ENCODE measurements around the gene DDX25. TPM values are rescaled to one million over a fixed set of nuclear protein-coding genes. Genes with fewer than 3 reads are reported as not detected.

The DDX25 gene
- total and polyA plus RNA-seq, 2 of the 13 experiments (the other 11 are each of a cell fraction or from before 2014, with no cell fraction given): 0.17 to 0.29 TPM

GRCh38 chr11:125960771-125961170 is 56.5 kb downstream of the DDX25 start:
- Histone ChIP-seq H3K9ac (ENCODE audit: insufficient read depth, low read depth, low read length) (no peak overlapping the region), H3K4me2 (ENCODE audit: low read depth, low read length) (no peak overlapping the region), H3K27me3 (ENCODE audit: control insufficient read depth in 1 of 2, insufficient read depth in 2 of 2, low read length in 2 of 2) (no peaks in the 10 kb centered on the region), H3K27ac (ENCODE audit: extremely low read length, insufficient read depth, low read length) (no peak overlapping the region), H3K4me3 (replicated peaks in 1 of 3; ENCODE audit: insufficient read depth in 1 of 3, low read depth in 2 of 3, low read length in 3 of 3) (no peak overlapping the region), H2AFZ (ENCODE audit: low read length) (no peak overlapping the region), H3K9me3 (ENCODE audit: low read length) (no peaks in the 10 kb centered on the region), H3K79me2 (ENCODE audit: insufficient read depth, low read length) (no peaks in the 10 kb centered on the region), H3K36me3 (replicated peaks in 1 of 2; ENCODE audit: control insufficient read depth in 1 of 2, insufficient read depth in 2 of 2, low read length in 2 of 2) (peaks cover 0 to 32% of the 10 kb centered on the region in 2 experiments; a peak in 3 of 5 replicates), H4K20me1 (ENCODE audit: insufficient read depth, low read length) (no peaks in the 10 kb centered on the region), H3K4me1 (ENCODE audit: insufficient read depth, low read length) (no peaks in the 10 kb centered on the region)
- FAIRE-seq (no peak), ATAC-seq (no peak), DNase-seq (ENCODE audit: low spot score) (no peak)
- intact Hi-C loops (cut with micrococcal nuclease; ENCODE audit: unreplicated experiment) (no loop called here), in situ Hi-C loops (cut with HindIII; ENCODE audit: extremely low pct_ligation_motif_present, low pct_unique_long_range_greater_than_20kb) (no loop called here)
- WGBS (ENCODE audit: low lambda C conversion rate): 94% methylated on average over 6 of the region's 6 CpGs
- TF ChIP-seq ZFP41 (CRISPR knock-in tag; IDR thresholded peaks at IDR 0.05; ENCODE audit: borderline replicate concordance): no peak
- no peak for TF ChIP-seq ZNF30 (CRISPR knock-in tag; IDR thresholded peaks at IDR 0.05)
- TF ChIP-seq POLR2G (IDR thresholded peaks at IDR 0.05; ENCODE audit: low read depth, low read length): no peak
- no peak for TF ChIP-seq ZKSCAN1 (IDR thresholded peaks at IDR 0.05; ENCODE audit: low read length)
- TF ChIP-seq, protein P1, sequence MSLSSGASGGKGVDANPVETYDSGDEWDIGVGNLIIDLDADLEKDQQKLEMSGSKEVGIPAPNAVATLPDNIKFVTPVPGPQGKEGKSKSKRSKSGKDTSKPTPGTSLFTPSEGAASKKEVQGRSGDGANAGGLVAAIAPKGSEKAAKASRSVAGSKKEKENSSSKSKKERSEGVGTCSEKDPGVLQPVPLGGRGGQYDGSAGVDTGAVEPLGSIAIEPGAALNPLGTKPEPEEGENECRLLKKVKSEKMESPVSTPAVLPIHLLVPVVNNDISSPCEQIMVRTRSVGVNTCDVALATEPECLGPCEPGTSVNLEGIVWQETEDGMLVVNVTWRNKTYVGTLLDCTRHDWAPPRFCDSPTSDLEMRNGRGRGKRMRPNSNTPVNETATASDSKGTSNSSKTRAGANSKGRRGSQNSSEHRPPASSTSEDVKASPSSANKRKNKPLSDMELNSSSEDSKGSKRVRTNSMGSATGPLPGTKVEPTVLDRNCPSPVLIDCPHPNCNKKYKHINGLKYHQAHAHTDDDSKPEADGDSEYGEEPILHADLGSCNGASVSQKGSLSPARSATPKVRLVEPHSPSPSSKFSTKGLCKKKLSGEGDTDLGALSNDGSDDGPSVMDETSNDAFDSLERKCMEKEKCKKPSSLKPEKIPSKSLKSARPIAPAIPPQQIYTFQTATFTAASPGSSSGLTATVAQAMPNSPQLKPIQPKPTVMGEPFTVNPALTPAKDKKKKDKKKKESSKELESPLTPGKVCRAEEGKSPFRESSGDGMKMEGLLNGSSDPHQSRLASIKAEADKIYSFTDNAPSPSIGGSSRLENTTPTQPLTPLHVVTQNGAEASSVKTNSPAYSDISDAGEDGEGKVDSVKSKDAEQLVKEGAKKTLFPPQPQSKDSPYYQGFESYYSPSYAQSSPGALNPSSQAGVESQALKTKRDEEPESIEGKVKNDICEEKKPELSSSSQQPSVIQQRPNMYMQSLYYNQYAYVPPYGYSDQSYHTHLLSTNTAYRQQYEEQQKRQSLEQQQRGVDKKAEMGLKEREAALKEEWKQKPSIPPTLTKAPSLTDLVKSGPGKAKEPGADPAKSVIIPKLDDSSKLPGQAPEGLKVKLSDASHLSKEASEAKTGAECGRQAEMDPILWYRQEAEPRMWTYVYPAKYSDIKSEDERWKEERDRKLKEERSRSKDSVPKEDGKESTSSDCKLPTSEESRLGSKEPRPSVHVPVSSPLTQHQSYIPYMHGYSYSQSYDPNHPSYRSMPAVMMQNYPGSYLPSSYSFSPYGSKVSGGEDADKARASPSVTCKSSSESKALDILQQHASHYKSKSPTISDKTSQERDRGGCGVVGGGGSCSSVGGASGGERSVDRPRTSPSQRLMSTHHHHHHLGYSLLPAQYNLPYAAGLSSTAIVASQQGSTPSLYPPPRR (CRISPR knock-in tag; IDR thresholded peaks at IDR 0.05; ENCODE audit: borderline replicate concordance): no peak
- no peak for TF ChIP-seq PITX1 (CRISPR knock-in tag; IDR thresholded peaks at IDR 0.05)
- TF ChIP-seq CBFB (CRISPR knock-in tag; IDR thresholded peaks at IDR 0.05): no peak
- no peak for TF ChIP-seq TBL1XR1 (IDR thresholded peaks at IDR 0.05; ENCODE audit: borderline replicate concordance, low read length, partially characterized antibody)
- TF ChIP-seq SOX5 (CRISPR knock-in tag; IDR thresholded peaks at IDR 0.05; ENCODE audit: borderline replicate concordance): no peak
- no peak for TF ChIP-seq NKX3-1 (CRISPR knock-in tag; IDR thresholded peaks at IDR 0.05)
- TF ChIP-seq ZNF333 (CRISPR knock-in tag; IDR thresholded peaks at IDR 0.05; ENCODE audit: borderline replicate concordance): no peak
- no peak for TF ChIP-seq ZNF329 (CRISPR knock-in tag; IDR thresholded peaks at IDR 0.05; ENCODE audit: low read depth)
- TF ChIP-seq ZNF614 (CRISPR knock-in tag; IDR thresholded peaks at IDR 0.05; ENCODE audit: borderline replicate concordance): no peak
- no peak for TF ChIP-seq RBFOX2 (IDR thresholded peaks at IDR 0.05; ENCODE audit: low read depth, low read length)
- TF ChIP-seq RNF2 (conservative IDR thresholded peaks at IDR 0.05; ENCODE audit: low read depth): no peak
- no peak for TF ChIP-seq THAP11 (CRISPR knock-in tag; IDR thresholded peaks at IDR 0.05)
- no peak for TF ChIP-seq SAP130 (CRISPR knock-in tag; IDR thresholded peaks at IDR 0.05; ENCODE audit: low read depth)
- TF ChIP-seq PAWR (CRISPR knock-in tag; IDR thresholded peaks at IDR 0.05; ENCODE audit: borderline replicate concordance): no peak
- BruUV-seq (replicated peaks): no TSS peak
- CTCF ChIA-PET (ENCODE audit: low intra/inter-chr PET ratio, low total read pairs): no interaction called here
- POLR2A ChIA-PET: no interaction called here
